Neural cell (in vitro differentiated cells): Measurements from ENCODE around the gene SPOCK1. TPM values are rescaled to one million over a fixed set of nuclear protein-coding genes. Genes with fewer than 3 reads are reported as not detected.

Experiments
- H2AFZ ChIP-seq: fragments of 200-600, 300-800 bp; sonication (generic), shearing (Covaris generic); 2 replicates; pipeline ENCODE4 v1.6.0; 2014; ENCODE audit warnings: low read depth, mild to moderate bottlenecking, antibody characterized with exemption, low read length, moderate library complexity
- H3F3A ChIP-seq: fragments of 200-600 bp; shearing (Covaris generic); 2 replicates; pipeline ENCODE4 v1.6.1; 2016; ENCODE audit warnings: mild to moderate bottlenecking, moderate library complexity, mixed read lengths, antibody characterized with exemption, low read length; ENCODE audit not compliant: insufficient read depth, poor library complexity, severe bottlenecking
- H3K27ac ChIP-seq: fragments of 200-600, 300-800 bp; sonication (generic), shearing (Covaris generic); 2 replicates; pipeline ENCODE4 v1.5.1; 2014; ENCODE audit warnings: mild to moderate bottlenecking, low read length, moderate library complexity
- H3K27me3 ChIP-seq: fragments of 300-800, 200-600 bp; sonication (generic), shearing (Covaris generic); 2 replicates; pipeline ENCODE4 v1.6.0; 2014; ENCODE audit warnings: mild to moderate bottlenecking, low read depth, low read length, moderate library complexity; ENCODE audit not compliant: insufficient read depth
- H3K36me3 ChIP-seq: fragments of 300-800, 200-600 bp; sonication (generic), shearing (Covaris generic); 2 replicates; pipeline ENCODE4 v1.5.1; 2014; ENCODE audit warnings: mild to moderate bottlenecking, antibody characterized with exemption, low read length, moderate library complexity; ENCODE audit not compliant: insufficient read depth
- H3K4me2 ChIP-seq: fragments of 300-800, 200-600 bp; sonication (generic), shearing (Covaris generic); 2 replicates; pipeline ENCODE4 v1.6.0; 2014; ENCODE audit warnings: mild to moderate bottlenecking, low read length
- H3K4me3 ChIP-seq: fragments of 300-800, 200-600 bp; sonication (generic), shearing (Covaris generic); 2 replicates; pipeline ENCODE4 v1.5.1; 2014; ENCODE audit warnings: mild to moderate bottlenecking, low read length, moderate library complexity
- H3K79me2 ChIP-seq: fragments of 200-600 bp; shearing (Covaris generic); replicated peaks from 2 replicates; pipeline ENCODE4 v1.6.0; 2014; ENCODE audit warnings: mild to moderate bottlenecking, low read length, moderate library complexity; ENCODE audit not compliant: insufficient read depth
- H3K9ac ChIP-seq: fragments of 300-800, 200-600 bp; sonication (generic), shearing (Covaris generic); 2 replicates; pipeline ENCODE4 v1.6.1; 2016; ENCODE audit warnings: mild to moderate bottlenecking, low read length, mixed read lengths
- H3K9me2 ChIP-seq: fragments of 200-600 bp; shearing (Covaris generic); 2 replicates; pipeline ENCODE4 v1.6.1; 2016; ENCODE audit warnings: mild to moderate bottlenecking, low read length, mixed read lengths; ENCODE audit not compliant: insufficient read depth
- H3K9me3 ChIP-seq: fragments of 200-600, 300-800 bp; sonication (generic), shearing (Covaris generic); 2 replicates; pipeline ENCODE4 v1.6.1; 2016; ENCODE audit warnings: mild to moderate bottlenecking, mixed run types, low read length, moderate library complexity, mixed read lengths
- H4K20me1 ChIP-seq: fragments of 200-600 bp; shearing (Covaris generic); 2 replicates; pipeline ENCODE4 v1.6.1; 2016; ENCODE audit warnings: mild to moderate bottlenecking, mixed run types; ENCODE audit not compliant: insufficient read depth
- CTCF ChIP-seq: fragments of 450-650 bp; IDR thresholded peaks from 2 replicates; pipeline ENCODE4 v1.5.1; 2014; ENCODE audit warnings: antibody characterized with exemption, mild to moderate bottlenecking, moderate library complexity; ENCODE audit not compliant: poor library complexity, severe bottlenecking
- EP300 ChIP-seq: fragments of 450-650 bp; conservative IDR thresholded peaks from 2 replicates; pipeline ENCODE4 v1.6.1; 2014; ENCODE audit warnings: antibody characterized with exemption, mild to moderate bottlenecking, moderate library complexity; ENCODE audit not compliant: poor library complexity, severe bottlenecking
- EZH2 ChIP-seq: fragments of 200-600, 300-800 bp; shearing (Covaris generic), sonication (generic); IDR thresholded peaks from 2 replicates; pipeline ENCODE4 v1.6.1; 2014; ENCODE audit warnings: antibody characterized with exemption, low read length, borderline replicate concordance, mild to moderate bottlenecking; ENCODE audit not compliant: insufficient read depth, poor library complexity, severe bottlenecking
- MXI1 ChIP-seq: fragments of 450-650 bp; conservative IDR thresholded peaks from 2 replicates; pipeline ENCODE4 v1.6.1; 2014; ENCODE audit warnings: antibody characterized with exemption, mild to moderate bottlenecking; ENCODE audit not compliant: poor library complexity, severe bottlenecking
- POLR2AphosphoS5 ChIP-seq: IDR thresholded peaks from 2 replicates; pipeline ENCODE4 v1.6.1; 2012
- RAD21 ChIP-seq: fragments of 450-650 bp; conservative IDR thresholded peaks from 2 replicates; pipeline ENCODE4 v1.6.1; 2014; ENCODE audit warnings: antibody characterized with exemption, mild to moderate bottlenecking, moderate library complexity
- REST ChIP-seq: IDR thresholded peaks from 2 replicates; pipeline ENCODE4 v1.6.1; 2012; ENCODE audit warnings: borderline replicate concordance
- SMC3 ChIP-seq: fragments of 450-650 bp; conservative IDR thresholded peaks from 2 replicates; pipeline ENCODE4 v1.6.1; 2014; ENCODE audit warnings: antibody characterized with exemption, mild to moderate bottlenecking, moderate library complexity; ENCODE audit not compliant: poor library complexity
- TAF1 ChIP-seq: IDR thresholded peaks from 2 replicates; pipeline ENCODE4 v1.6.1; 2012; ENCODE audit warnings: low read depth
- polyA plus RNA-seq: library from polyadenylated mRNA; depleted of rRNA; stranded (reverse); fragments of >200 nt; gene quantifications from 2 replicates; pipeline ENCODE4 v1.2.3, GENCODE V29; 2014

Gene SPOCK1
- polyA plus RNA-seq, 1 donor from 2014 or later, result 33.6 TPM

- TF ChIP-seq EP300 (no peak), MXI1 (no peak)
These were observed 326.9 kb downstream of the SPOCK1 start (continued) for GRCh38 chr5:137172258-137172657.

- H2AFZ ChIP-seq, result no peak overlapping the region
- no peaks in the 10 kb centered on the region for H4K20me1 ChIP-seq
- no peak overlapping the region for H3K4me2 ChIP-seq
- no peak overlapping the region for H3K27ac ChIP-seq
- H3K9ac ChIP-seq, result no peak overlapping the region
- H3K4me3 ChIP-seq, result no peak overlapping the region
- H3K36me3 ChIP-seq, result no peaks in the 10 kb centered on the region
- H3K27me3 ChIP-seq, result no peaks in the 10 kb centered on the region
- no peak for TF ChIP-seq EZH2
- TF ChIP-seq EP300, result no peak
- no peak for TF ChIP-seq TAF1
- TF ChIP-seq SMC3, result no peak
- TF ChIP-seq POLR2AphosphoS5, result no peak
- no peak for TF ChIP-seq REST
- no peak for TF ChIP-seq MXI1
- TF ChIP-seq CTCF, result no peak
- no peak for TF ChIP-seq RAD21
- no peaks in the 10 kb centered on the region for H3K79me2 ChIP-seq
- H3F3A ChIP-seq, result no peaks in the 10 kb centered on the region
- no peaks in the 10 kb centered on the region for H3K9me3 ChIP-seq
- H3K9me2 ChIP-seq, result no peaks in the 10 kb centered on the region
These were observed 331.9 kb downstream of the SPOCK1 start for GRCh38 chr5:137167187-137167586.

DNA sequence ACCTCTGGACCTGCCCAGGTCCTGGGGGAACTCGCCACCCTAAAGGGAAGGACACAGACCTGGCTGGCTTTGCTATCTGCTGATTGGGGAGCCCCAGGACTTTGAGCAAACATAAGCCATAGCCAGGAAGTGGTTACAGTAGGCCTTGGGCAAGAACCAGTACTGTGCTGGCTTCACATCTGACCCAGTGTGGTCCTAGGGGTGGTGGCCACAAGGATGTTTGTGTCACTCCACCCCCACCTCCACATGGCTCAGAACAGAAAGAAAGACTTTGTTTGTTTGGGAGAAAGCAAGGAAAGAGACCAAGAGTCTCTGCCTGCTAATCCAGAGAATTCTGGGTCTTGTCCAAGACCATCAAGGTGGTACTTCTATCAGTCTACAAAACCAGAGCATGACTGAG, 334.2 kb downstream of the SPOCK1 start:
- no peak overlapping the region for H3K9ac ChIP-seq
- no peaks in the 10 kb centered on the region for H3K27me3 ChIP-seq
- no peaks in the 10 kb centered on the region for H3K79me2 ChIP-seq
- TF ChIP-seq SMC3, result no peak
- TF ChIP-seq MXI1, result no peak
- no peak for TF ChIP-seq RAD21
- no peak for TF ChIP-seq POLR2AphosphoS5
- TF ChIP-seq TAF1, result no peak
- no peaks in the 10 kb centered on the region for H3K9me3 ChIP-seq
- no peak overlapping the region for H3K4me2 ChIP-seq
- no peak overlapping the region for H2AFZ ChIP-seq
- no peaks in the 10 kb centered on the region for H3K9me2 ChIP-seq
- H3K27ac ChIP-seq, result no peak overlapping the region
- H3K4me3 ChIP-seq, result no peak overlapping the region
- H4K20me1 ChIP-seq, result no peaks in the 10 kb centered on the region
- H3F3A ChIP-seq, result no peaks in the 10 kb centered on the region
- no peaks in the 10 kb centered on the region for H3K36me3 ChIP-seq
